NOMO-1 treated with DMSO at 0.1 percent for 48 hours (cell line): Measurements from ENCODE around the gene KRT2.

Source experiments
- DNase-seq: peaks from one replicate; lab custom pipeline; 2025; ENCODE audit not compliant: unreplicated experiment; lab: John Stamatoyannopoulos, UW

KRT2 gene

DNA sequence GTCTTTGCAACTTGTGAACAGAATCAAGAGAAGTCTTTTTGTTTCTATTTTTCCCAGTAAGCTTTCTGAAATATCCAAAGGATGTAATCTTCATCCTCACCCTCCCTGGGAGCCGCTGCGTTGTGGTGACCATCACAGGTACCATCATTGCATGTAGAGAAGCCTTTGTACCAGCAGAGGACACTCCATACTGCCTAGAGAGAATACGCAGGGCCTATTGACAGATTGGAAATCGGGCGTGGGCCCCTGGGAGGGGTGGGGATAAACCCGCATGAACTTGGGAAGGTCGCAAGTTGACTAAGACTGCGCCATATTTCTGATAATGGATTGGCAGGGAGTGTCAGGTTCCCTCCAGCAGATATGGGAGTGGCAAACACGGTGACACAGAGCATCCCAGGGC, 15.5 kb upstream of the KRT2 start:
- no peak for DNase-seq

DNA sequence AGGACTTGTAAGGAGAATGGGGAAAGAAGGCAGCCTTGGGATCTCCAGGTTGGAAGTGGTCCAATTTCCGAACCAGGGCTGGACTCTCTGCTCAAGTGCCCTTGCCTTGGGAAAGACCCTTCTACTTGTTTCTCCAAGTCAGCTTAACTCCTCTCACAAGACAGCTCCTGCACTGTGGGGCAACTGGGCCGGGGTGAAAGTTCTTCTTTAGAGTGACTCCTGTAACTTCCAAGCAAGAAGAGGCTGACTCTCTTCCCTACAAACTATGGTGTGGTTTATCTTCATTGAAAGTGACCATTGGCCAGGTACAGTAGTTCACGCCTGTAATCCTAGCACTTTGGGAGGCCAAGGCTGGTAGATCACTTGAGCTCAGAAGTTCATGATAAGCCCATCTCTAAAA, 14.5 kb upstream of the KRT2 start:
- DNase-seq = no peak

DNA sequence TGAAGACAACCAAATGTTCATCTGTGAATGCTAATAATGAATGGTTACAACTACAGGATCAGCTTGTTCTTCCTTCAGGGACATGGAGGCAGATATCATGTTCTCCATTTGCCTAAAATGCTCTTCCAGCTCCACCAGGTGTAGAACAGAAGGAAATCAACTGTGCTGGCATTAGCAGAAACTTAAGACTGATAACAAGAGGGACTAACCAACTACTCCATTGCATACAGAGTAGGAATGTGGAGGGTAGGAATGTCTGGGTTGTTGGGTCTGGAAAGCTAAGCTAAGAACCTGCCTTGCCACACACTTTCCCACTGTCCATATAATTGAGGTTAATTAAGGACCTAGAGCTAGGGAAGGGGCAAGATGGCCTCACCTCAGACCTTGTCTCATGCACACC, 11.4 kb upstream of the KRT2 start:
- no peak for DNase-seq

DNA sequence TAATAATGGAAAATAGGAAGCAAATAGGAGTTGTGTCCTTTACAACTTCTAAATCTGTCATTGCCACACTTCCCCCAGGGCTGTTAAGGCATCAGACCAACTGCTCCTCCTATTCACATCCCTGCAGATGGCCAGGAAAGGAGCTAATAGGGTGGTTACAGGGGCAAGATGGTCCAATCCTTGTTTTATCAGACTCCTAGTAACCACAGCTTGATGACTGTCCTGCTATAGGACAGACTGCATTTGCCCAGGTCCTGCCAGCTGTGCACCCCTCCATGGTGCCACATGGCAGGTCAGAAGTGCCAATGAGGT, 10.9 kb upstream of the KRT2 start:
- DNase-seq = no peak

DNA sequence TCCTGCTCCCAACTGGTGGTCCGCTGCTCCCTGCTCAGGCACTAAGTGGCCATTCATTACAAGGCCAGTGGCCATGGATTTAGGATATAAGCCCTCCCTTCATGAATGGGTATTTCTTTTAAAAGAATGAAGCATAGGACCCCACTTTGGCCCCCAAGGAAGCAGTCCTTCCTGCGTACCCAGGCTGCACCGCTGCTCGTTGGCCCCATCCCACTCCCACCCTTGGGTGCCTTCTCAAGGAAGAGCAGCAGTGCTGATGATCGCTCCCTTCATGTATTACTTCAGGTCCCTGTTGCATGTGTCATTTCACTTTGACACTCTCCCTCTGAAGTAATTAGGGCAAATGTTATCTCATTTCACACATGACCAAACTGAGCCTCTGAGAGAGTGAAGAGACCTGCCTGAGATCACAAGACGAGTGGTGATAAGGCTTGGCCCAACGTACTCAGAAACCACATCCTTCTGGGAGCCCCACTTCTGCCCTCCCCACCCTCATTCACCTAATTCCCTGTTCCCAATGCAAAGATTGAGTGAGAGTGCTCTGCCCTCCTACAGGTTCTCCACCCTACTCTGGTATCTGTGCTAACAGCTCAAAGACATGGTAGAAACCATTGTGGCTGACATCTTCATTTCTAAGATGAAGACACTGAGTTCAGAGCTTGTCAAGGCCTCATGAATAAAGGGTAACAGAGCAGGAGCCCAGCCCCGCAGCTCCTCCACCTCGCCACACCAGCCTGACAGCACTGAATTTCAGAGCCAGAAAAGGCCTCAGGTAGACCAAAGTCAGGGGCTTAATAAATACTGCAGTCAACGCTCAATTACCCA, 10.3 kb upstream of the KRT2 start:
- DNase-seq = no peak

DNA sequence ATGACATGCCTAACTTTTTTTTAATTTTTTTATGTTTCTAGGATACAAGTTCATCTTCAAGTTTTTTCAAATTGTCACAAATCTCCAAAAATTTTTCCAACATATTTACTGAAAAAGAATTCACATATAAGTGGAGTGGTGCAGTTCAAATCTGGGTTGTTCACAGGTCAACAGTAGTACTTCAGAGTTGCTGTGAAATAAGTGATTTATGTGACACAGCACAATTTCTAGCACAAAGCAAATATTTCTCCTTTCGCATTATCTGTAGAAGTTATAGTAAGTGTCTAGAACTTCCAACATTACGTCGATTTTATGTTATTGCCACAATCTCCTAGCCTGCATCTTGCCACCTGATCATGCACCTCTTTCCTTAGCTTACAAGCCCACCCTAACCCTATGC, 9.7 kb upstream of the KRT2 start:
- no peak for DNase-seq

DNA sequence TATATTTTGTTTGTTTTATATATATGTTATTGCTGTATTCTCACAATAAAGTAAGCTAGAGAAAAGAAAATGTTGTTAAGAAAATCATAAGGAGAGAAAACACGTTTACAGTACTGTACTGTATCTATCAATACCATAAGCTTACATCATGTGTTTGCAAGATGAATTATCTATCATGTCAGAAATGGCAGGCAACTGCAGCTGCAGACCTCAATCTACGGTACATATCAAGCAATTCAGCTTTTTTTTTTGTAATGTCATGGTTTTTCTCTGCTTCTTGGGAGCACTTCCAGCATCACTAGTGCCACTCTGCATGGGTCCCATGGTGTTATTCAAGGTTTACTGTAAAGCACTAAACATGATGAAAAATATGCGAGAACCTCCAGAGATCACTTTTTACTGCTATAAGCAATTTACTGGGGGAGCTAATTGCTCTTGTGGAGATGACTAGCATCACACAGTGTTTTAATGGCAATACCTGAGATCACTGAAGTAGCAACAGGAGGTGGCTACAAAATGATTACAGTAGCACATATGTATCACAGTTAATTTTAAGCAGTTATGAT, 9.0 kb upstream of the KRT2 start:
- no peak for DNase-seq

DNA sequence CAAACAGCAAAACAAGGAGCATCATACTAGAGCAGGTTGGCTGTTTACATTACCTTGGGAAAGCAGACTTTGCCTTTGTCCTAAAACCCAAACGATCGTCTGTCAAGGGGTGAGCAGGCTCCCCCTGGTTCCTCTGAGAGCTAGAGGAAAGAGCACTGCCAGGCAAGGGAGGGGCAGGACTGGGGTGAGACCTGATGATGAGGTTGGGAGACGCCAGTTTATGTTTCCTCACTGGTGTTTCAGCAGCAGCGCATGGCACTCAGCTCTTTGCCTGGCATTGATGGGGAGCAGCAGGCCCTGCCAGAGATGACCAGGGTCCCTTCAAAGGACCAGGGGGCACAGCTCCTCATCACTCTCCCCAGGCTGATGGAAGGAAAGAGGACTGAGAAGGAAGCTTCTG, 7.9 kb upstream of the KRT2 start:
- no peak for DNase-seq

DNA sequence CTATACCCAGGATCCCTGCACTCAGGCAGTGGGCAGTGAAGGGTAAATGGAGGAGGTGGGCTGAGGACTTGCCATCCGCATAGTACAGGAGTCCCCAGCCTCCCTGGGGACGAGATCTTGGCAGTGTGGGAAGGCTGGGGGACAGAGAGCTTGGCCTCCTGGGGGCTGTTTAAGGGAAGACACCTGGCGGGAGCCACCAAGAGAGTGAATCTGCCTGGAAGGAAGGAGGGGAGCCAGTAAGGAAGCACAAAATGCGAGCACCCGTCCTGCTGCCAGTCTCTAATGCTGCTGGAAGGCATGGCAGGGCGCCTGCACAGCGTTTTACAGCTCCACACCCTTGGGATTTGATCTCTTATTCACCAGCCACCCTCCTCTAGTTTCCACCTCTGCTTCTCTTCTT, 7.4 kb upstream of the KRT2 start:
- DNase-seq = no peak

DNA sequence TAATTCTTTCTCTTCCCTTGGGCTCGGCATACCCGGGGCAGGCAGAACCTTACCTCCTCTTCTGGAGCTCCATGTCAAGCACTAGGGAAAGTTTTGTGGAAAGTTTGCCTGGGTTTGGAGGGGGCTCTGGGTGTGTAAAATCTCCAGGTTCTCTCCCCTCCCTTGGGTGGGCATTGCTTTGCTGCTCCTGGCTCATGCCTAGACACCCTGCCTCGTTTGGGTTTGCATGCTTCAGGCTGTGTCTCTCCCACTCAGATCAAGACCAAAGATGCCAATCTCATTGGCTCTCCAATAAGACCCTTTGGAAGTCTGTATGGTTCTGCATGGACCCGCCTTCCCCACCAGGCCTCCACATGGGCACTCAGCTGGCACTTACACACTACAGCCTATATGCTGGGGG, 6.2 kb upstream of the KRT2 start:
- no peak for DNase-seq

DNA sequence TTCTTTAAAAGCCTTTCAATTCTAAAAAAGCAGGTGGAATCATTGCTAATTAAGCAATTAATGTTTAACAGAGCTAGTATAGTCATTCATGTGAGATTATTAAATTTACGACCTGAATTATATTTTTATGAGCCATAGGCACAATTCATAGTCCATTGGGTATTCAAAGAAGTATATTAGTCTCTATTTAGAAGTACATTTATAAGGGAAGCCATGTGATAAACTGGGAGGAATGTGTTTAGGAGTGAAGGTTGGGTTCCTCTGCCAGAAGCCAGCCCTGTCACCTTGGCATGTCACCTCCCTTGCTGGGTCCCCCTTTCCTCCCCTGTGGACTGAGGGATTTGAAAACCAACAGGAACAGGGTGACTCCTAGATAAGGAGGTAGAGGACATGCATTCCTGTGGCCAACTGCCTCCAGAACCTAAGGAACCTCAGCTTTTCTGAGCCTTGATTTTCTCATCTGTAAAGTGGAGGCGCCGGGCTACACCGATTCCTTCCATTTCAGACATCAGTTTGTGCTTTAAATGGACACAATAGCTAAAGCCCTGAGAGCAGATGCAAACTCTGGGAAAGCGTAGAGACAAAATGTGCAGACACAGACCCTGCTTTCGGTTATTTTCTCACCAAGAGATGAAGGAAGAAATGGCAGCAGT, 5.4 kb upstream of the KRT2 start:
- no peak for DNase-seq

DNA sequence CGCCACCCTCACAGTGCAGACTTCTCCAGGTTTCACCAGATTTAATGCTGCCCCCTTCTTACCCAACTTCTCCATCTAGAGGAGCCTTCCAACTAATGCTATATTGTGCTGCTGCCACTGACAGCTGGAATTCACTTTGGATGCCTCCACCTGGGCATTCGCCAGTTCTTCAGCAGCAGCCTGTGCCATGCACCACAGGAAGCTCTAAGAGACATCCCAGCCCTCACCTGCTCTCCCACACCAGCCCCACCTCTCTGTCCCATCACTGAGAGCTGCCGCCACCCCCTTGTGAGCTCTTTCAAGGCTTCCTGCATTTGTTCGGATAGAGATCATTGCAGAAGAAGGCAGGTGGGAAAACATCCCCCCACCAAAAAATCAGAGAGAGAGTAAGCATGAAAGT, 4.6 kb upstream of the KRT2 start:
- no peak for DNase-seq

DNA sequence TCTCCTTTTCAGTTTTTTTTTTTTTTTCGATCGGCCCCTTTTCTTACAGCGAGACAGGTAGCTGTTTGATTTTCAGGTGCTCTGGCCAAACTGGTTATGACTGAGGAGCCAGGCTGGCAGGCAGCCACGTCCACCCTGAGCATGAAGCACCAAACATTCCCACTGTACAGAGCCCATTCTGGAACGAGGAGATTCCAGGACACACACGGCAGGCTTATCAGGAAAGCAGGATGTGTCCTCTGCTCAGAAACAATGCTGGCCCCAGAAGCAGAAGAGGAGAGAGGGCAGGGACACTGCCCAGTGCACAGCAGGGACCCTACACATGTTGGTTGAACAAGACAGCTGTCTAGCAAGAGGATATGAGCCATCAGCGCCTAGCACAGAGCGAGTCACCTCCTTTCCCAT, 3.7 kb upstream of the KRT2 start:
- DNase-seq = no peak

DNA sequence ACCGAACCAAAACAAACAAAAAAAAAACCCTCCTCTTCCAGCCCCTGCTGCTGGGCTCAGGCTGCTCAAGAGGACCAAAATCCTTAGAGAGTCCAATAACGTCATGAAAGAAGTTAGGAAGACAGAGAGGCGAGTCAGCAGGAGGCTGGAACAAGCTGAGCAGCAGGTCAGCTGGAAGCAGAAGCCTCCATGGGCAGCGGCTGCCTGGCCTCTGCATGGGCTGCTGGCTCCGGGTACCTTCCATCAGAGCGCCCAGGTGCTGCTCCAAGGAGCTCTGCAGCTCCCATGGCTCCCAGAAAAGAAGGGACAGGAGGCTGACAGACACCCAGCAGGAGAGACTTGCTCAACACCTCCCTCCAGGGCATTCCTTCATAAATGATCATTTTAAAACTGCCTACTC, 3.2 kb upstream of the KRT2 start:
- no peak for DNase-seq

DNA sequence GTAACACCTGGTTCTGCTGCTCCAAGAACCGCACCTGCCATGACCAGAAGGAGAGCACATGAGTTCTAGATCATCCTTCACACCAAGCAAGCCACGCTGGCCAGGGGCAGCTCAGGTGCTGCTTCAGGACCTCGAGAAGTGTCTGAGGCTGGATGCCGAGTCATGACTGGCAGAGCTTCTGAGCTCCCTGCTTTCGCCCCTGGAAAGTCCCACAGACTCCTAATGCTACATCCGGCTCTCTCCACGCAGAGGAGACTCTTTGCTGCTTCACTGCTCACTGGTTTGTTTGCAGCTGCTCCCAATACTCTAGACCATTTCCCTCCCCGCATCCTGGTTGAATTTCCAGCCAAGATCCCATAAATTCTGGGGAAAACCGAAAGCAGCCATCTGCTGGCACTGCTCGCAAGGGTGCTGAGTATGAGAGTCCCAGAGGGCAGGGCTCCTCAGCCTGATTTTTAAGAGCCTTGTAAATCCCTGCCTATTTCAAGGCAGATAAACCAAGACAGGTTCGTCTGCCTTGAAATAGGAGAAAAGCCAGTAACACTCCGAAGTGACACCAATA, 1.4 kb downstream of the KRT2 start:
- DNase-seq = no peak

DNA sequence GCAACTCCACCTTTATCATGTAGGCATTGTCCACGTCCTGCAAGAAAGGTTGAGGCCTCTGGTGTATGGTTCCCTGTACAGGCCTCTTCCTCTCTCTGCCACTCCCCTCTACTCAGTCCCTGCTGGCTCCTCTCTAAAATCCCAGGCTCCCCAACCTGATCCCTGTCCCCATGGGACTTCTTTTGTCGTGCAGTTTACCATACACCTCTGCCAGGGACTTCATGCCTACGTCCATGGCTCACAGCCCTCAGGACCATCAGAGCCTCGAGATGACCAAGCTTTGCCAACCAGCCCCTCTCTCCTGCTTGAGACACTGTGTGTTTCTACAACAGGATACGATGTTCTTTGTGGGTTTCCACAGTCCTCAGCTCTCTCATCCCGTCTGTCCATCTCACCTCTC, 2.9 kb downstream of the KRT2 start:
- no peak for DNase-seq

DNA sequence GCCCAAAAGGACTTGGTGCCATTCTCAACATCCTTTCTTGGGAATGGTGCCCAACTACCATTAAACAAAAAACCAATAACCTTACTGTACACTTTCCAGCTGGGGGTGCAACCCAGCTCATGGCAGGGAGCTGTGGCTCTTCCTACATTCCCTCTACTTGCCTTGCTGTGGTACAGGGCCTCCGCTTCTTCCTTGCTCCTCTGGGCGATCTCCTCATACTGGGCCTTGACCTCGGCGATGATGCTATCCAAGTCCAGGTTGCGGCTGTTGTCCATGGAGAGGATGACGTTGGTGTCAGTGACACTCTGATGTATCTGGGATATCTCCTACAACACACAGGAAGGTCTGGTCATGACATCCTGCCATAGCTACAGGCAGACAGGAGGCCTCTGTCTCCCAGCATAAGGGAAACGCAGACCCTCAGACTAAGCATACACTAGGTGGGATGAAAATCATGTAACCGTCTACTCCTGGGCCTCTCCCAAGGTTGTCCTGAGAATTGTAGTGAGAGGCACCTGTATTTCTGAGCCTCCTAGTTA, 3.9 kb downstream of the KRT2 start:
- no peak for DNase-seq

DNA sequence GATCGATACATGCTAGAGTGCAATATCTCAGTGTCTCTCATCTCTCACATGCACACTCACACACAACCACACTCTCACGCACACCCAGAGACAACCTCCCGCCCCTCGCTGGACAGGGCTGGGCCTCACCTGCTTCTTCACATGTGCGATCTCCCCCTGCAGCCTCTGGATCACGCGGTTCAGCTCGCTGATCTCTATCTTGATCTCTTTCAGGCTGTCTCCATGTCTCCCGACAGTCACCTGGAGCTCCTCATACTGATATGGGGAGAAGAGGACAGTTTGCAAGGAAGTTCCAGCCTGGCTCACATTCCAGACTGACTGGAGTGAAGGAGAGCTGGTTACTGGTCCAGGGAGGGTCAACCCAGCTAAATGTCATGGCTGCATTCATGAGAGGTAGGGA, 4.4 kb downstream of the KRT2 start:
- DNase-seq = no peak

DNA sequence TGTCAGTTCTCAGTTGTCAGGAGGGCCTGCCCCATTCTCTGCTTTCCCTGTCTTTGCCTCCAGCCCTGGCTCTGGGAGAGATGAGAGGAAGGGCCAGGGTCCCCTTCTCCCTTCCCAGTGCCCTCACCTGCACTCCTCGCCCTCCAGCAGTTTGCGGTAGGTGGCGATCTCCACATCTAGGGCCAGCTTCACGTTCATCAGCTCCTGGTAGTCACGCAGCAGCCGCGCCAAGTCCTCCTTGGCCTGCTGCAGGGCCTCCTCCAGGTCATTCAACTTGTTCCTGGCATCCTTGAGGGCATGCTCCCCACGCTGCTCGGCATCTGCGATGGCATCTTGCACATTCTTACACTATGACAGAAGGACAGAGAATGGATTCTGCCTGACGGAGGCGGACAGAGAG, 5.4 kb downstream of the KRT2 start:
- no peak for DNase-seq

DNA sequence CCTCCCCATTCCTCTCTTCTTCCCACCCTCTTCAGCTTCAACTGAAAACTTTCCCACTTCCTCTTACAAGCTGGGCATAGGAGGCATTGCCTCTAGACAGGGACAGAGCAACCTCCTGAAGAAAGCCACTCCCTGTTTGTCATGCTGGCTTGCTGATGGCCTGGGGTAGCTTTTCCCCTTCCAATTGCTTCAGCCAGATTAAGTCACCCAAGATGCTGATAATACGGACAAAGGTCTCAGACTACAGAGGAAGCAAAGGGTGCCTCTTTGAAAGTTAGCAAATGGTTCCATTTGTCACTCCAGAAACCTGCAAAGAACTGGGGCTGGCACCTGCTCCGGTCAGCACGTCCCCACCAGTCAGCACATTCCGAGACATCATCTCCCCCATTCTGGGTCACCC, 6.0 kb downstream of the KRT2 start:
- no peak for DNase-seq

DNA sequence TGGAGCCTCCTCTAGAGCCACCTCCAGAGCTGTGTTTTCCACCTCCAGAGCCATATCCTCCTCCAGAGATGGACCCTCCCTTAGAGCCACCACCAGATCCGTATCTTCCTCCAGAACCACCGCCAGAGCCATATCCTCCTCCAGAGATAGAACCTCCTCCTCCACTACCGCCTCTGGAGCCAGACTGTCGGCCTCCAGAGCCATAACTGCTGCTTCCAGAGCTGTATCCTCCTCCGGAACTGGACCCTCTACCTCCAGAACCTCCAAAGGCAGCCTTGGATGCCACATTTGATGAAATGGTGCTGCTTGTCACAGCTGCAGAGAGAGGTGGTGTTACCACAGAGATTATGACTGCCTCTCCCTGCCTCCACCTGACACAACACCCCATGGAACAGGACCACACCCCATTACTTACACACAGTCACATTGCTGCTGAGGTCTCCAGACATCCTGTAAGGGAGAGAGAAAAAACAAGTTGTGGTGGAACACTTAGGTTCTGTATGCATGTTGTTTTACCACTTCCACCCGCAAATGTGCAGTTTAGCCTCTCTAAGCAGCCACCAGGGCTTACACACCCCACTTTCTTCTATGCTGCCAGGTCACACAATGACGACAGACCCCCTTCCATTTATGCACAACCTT, 6.8 kb downstream of the KRT2 start:
- DNase-seq = no peak

DNA sequence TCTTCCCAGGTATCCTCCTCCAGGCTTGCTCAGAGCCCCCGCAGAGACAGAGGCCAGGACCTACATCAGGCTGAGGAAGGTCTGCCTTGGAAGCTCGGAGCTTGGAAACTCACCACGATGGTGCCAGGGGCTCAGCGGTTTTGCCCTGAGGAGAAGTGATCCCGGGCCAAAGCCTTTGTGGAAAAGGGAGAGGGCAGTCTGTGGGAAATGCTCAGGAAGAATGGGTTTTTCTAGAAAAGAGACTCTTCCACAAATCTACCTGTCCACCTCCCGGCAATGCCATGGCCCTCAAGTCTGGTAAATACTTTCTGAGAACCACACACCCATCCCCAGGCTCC, 8.0 kb downstream of the KRT2 start:
- no peak for DNase-seq
